ENCODE data around the gene SMAD7. TPM values are rescaled to one million over a fixed set of nuclear protein-coding genes. Genes with fewer than 3 reads are reported as not detected.

SMAD7 gene
- total and polyA plus RNA-seq, 10 of the 15 experiments (the other 5 are each of a cell fraction or from before 2014, with no cell fraction given) = 1.3 to 22.5 (median 8.0) TPM

GRCh38 chr18:48891721-48892120 lies 59.0 kb downstream of the SMAD7 start:
- no TSS peak for BruUV-seq (replicated peaks)
- Histone ChIP-seq H3K9me3 (replicated peaks; ENCODE audit: control insufficient read depth, insufficient read depth, low read length) (no peaks in the 10 kb centered on the region), H2AFZ (ENCODE audit: control insufficient read depth, low read depth, low read length) (no peak overlapping the region), H3K4me3 (no peak overlapping the region), H3K79me2 (ENCODE audit: control insufficient read depth, insufficient read depth, low read length) (no peaks in the 10 kb centered on the region), H3K9ac (ENCODE audit: control insufficient read depth, insufficient read depth, low read length) (no peak overlapping the region), H3K36me3 (ENCODE audit: control insufficient read depth in 2 of 2, insufficient read depth in 2 of 2, low read length in 1 of 2) (no peaks in the 10 kb centered on the region), H3K4me1 (ENCODE audit: control insufficient read depth, insufficient read depth, low read length) (peaks cover 4% of the 10 kb centered on the region), H3K27ac (ENCODE audit: control insufficient read depth, insufficient read depth) (no peak overlapping the region), H4K20me1 (ENCODE audit: control insufficient read depth, insufficient read depth) (no peaks in the 10 kb centered on the region), H3K4me2 (ENCODE audit: control insufficient read depth, insufficient read depth) (no peak overlapping the region), H3K27me3 (replicated peaks in 1 of 2; ENCODE audit: control insufficient read depth in 2 of 2, insufficient read depth in 2 of 2, low read length in 1 of 2) (no peaks in the 10 kb centered on the region)
- no peak for FAIRE-seq
- no peak for ATAC-seq
- TF ChIP-seq REST (IDR thresholded peaks at IDR 0.05; ENCODE audit: low read depth, low read length) (no peak), RCOR1 (conservative IDR thresholded peaks at IDR 0.05; ENCODE audit: low read depth, low read length) (no peak), ZNF207 (IDR thresholded peaks at IDR 0.05; ENCODE audit: borderline replicate concordance) (no peak), FOS (IDR thresholded peaks at IDR 0.05; ENCODE audit: borderline replicate concordance, extremely low read depth, insufficient read length) (no peak), CHD2 (IDR thresholded peaks at IDR 0.05; ENCODE audit: borderline replicate concordance, low read depth, low read length) (no peak), ZNF592 (IDR thresholded peaks at IDR 0.05) (no peak), SP1 (IDR thresholded peaks at IDR 0.05; ENCODE audit: low read depth, low read length) (no peak), SUPT20H (IDR thresholded peaks at IDR 0.05; ENCODE audit: borderline replicate concordance, control insufficient read depth, low read depth, low read length) (no peak), TCF12 (IDR thresholded peaks at IDR 0.05; ENCODE audit: low read depth, low read length) (no peak), NKRF (conservative IDR thresholded peaks at IDR 0.05) (no peak), PBX3 (IDR thresholded peaks at IDR 0.05; ENCODE audit: insufficient replicate concordance, low read depth, low read length) (no peak), NR2C1 (IDR thresholded peaks at IDR 0.05) (no peak), POLR2A (IDR thresholded peaks at IDR 0.05; ENCODE audit: low read depth, low read length) (no peak)
- ChIA-PET SMC1A (ENCODE audit: uncharacterized antibody, unreplicated experiment) (interaction anchor here (0.7 to 2.0 kb wide), 4 partner anchors 16 to 360 kb away, joined by 3 to 4 read pairs (median 4); no protein-coding TSS in a partner anchor), CTCF (no interaction called here), RAD21 (ENCODE audit: unreplicated experiment) (no interaction called here), POLR2A (no interaction called here)
- DNase-seq (ENCODE audit: low read depth, low spot score) = no peak
- WGBS (ENCODE audit: insufficient coverage, insufficient replicate concordance, low lambda C conversion rate, missing lambda C conversion rate) = 89% methylated on average over 4 of the region's 4 CpGs
- in situ Hi-C loops (cut with MboI) (no loop called here), intact Hi-C loops (cut with micrococcal nuclease; ENCODE audit: unreplicated experiment) (no loop called here)
